ENCODE data around the gene MAMLD1.
"Not testable (repeated sequence)": the region's sequence is repeated elsewhere in the genome, so short reads cannot be mapped to it uniquely, and the experiment has no call there.

Gene MAMLD1

DNA sequence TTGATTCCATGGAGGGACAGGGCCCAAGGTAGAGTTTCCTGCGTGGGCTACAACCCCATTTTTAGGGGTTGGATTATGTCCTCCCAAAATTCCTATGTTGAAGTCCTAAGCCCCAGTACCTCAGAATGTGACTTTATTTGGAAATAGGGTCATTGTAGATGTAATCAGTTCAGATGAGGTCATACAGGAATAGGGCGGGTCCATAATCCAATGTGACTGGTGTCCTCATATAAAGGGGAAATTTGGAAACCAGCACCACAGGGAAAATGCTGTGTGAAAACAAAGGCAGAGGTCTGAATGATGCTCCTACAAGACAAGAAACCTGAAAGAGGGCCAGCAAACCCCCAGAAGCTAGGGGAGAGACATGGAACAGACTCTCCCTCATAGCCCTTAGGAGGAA is 31.1 kb upstream of the MAMLD1 start:
- no CpG with 5 or more reads among the region's 2 CpGs for whole genome bisulfite sequencing (ENCODE audit: insufficient coverage, insufficient read length)
- DNase-seq (ENCODE audit: low read depth, low spot score) = no peak
- no peaks in the 10 kb centered on the region; the same call in 1 of the 2 replicates for H3K4me1 ChIP-seq (ENCODE audit: control insufficient read depth, insufficient read depth, low read length)
- H3K4me3 ChIP-seq (ENCODE audit: low read length) = no peak overlapping the region
- H3K27ac ChIP-seq (ENCODE audit: low read length) = no peak overlapping the region
- H3K36me3 ChIP-seq (ENCODE audit: control insufficient read depth, insufficient read depth, low read length) = no peaks in the 10 kb centered on the region
- H3K27me3 ChIP-seq (ENCODE audit: control insufficient read depth, insufficient read depth, low read length) = no peaks in the 10 kb centered on the region
- no peaks in the 10 kb centered on the region for H3K9me3 ChIP-seq (ENCODE audit: control insufficient read depth, insufficient read depth, low read length)

DNA sequence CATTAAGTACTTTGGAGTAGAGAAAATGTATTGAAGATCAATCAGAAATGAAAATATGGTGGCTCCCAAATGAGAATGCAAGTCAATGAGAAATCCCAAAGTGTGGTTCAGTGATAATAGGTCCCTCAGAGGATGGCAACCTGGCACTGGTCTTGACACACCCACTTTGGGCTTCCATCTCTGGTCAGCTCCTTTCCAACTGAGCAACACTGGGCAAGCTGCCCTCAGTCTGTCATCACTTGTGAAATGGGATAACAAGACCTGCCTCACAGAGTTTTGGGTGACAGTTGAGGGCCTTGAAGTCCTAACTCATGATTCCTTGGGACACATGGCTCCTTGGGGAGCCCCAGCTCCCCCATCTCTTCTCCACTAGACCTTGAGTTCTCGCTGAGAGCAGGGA is 29.0 kb upstream of the MAMLD1 start:
- H3K9me3 ChIP-seq (ENCODE audit: control insufficient read depth, insufficient read depth, low read length) = no peaks in the 10 kb centered on the region
- no peak overlapping the region for H3K4me3 ChIP-seq (ENCODE audit: low read length)
- H3K27ac ChIP-seq (ENCODE audit: low read length) = no peak overlapping the region
- no peaks in the 10 kb centered on the region for H3K4me1 ChIP-seq (ENCODE audit: control insufficient read depth, insufficient read depth, low read length)
- no peaks in the 10 kb centered on the region for H3K36me3 ChIP-seq (ENCODE audit: control insufficient read depth, insufficient read depth, low read length)
- no peak for DNase-seq (ENCODE audit: low read depth, low spot score)
- no peaks in the 10 kb centered on the region for H3K27me3 ChIP-seq (ENCODE audit: control insufficient read depth, insufficient read depth, low read length)
- WGBS (ENCODE audit: insufficient coverage, insufficient read length) = no CpG with 5 or more reads among the region's 1 CpG

DNA sequence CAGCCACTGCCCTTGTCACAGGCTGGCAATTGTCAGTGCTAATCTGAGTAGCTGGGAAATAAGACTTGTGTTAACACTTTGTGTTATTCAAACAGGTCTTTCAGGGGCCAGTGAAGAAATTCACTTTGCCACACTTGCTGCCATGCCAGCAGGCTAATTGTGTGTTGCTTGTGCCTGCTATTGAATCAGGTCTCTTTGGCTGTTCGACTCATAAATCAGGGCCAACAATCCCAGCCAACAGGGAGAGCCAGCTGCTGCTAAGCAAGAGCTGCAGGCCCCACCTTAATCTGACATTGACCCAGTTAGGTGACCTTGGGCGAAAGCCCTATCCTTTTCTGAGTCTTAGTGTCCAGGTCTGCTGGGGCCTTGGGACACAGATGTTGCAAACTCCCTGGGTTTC is 28.1 kb upstream of the MAMLD1 start:
- no peaks in the 10 kb centered on the region for H3K36me3 ChIP-seq (ENCODE audit: control insufficient read depth, insufficient read depth, low read length)
- H3K4me1 ChIP-seq (ENCODE audit: control insufficient read depth, insufficient read depth, low read length) = no peaks in the 10 kb centered on the region
- H3K27ac ChIP-seq (ENCODE audit: low read length) = no peak overlapping the region
- no peak overlapping the region for H3K4me3 ChIP-seq (ENCODE audit: low read length)
- no peaks in the 10 kb centered on the region for H3K9me3 ChIP-seq (ENCODE audit: control insufficient read depth, insufficient read depth, low read length)
- no peaks in the 10 kb centered on the region for H3K27me3 ChIP-seq (ENCODE audit: control insufficient read depth, insufficient read depth, low read length)
- no CpG with 5 or more reads among the region's 2 CpGs for WGBS (ENCODE audit: insufficient coverage, insufficient read length)
- DNase-seq (ENCODE audit: low read depth, low spot score) = no peak

DNA sequence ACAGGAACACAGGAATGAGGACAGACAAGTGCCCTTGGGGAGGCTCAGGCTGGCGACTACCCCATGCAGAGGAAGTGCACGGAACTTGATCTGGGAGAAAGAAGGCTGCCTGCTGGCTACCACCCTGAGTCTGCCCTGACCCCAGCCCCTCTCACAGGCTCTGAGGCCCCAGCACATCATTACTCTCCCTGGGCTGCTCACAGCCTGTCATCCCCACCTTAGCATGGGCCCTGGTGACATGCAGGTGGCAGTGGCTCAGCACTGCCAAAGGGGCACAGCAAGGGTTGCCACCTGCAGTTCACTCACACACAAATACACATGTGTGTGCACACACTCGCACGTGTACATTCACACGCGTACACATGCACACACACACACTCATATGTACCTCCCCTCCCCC is 26.1 kb upstream of the MAMLD1 start:
- Histone ChIP-seq H3K4me1 (ENCODE audit: control insufficient read depth, insufficient read depth, low read length) (no peaks in the 10 kb centered on the region), H3K27me3 (ENCODE audit: control insufficient read depth, insufficient read depth, low read length) (no peaks in the 10 kb centered on the region), H3K27ac (ENCODE audit: low read length) (no peak overlapping the region), H3K4me3 (ENCODE audit: low read length) (no peak overlapping the region), H3K36me3 (ENCODE audit: control insufficient read depth, insufficient read depth, low read length) (no peaks in the 10 kb centered on the region), H3K9me3 (ENCODE audit: control insufficient read depth, insufficient read depth, low read length) (no peaks in the 10 kb centered on the region)
- no peak for DNase-seq (ENCODE audit: low read depth, low spot score)
- no CpG with 5 or more reads among the region's 6 CpGs for WGBS (ENCODE audit: insufficient coverage, insufficient read length)

DNA sequence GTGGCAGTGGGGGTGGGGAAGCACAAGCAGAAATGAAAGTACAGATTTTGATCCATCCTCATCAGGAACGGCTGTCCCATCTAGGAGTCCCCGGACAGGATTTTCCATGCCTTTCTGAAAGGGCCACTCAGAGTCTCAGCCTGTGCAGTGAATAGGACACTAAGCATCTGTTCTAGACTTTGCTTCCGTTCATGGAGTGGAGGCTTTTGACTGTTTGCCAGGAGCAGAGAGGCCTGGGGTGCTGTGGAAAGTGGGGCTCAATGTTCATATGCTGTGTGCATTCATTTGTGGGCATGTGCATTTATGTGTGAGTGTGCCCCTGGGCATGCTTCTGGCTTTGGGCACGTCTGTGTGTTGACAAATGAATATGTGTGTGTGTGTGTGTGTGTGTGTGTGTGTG is 25.6 kb upstream of the MAMLD1 start:
- Histone ChIP-seq H3K27ac (ENCODE audit: low read length) (no peak overlapping the region), H3K9me3 (ENCODE audit: control insufficient read depth, insufficient read depth, low read length) (no peaks in the 10 kb centered on the region), H3K4me3 (ENCODE audit: low read length) (no peak overlapping the region), H3K27me3 (ENCODE audit: control insufficient read depth, insufficient read depth, low read length) (no peaks in the 10 kb centered on the region), H3K36me3 (ENCODE audit: control insufficient read depth, insufficient read depth, low read length) (no peaks in the 10 kb centered on the region), H3K4me1 (ENCODE audit: control insufficient read depth, insufficient read depth, low read length) (no peaks in the 10 kb centered on the region)
- no peak for DNase-seq (ENCODE audit: low read depth, low spot score)
- WGBS (ENCODE audit: insufficient coverage, insufficient read length) = no CpG with 5 or more reads among the region's 4 CpGs

DNA sequence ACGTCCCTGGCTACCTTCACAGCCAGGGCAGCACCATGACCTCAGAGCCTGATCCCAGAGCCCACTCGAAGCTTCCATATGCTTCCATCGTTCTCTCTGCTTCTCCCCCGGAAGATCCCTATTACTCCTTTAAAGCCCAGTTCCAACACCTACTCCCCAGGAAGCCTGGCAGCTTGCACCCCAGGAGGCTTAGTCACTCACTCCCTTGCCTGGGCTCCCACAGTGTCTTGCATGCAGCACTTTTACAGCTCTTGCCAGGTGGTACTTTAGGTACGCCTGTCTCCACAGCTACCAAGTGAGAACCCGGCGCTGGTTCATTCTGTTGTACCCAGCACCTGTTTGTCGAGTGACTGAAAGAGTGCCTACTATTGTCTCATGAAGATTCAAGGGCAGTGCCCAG is 24.5 kb upstream of the MAMLD1 start:
- no CpG with 5 or more reads among the region's 8 CpGs for WGBS (ENCODE audit: insufficient coverage, insufficient read length)
- H3K4me1 ChIP-seq (ENCODE audit: control insufficient read depth, insufficient read depth, low read length) = no peaks in the 10 kb centered on the region
- no peaks in the 10 kb centered on the region for H3K9me3 ChIP-seq (ENCODE audit: control insufficient read depth, insufficient read depth, low read length)
- DNase-seq (ENCODE audit: low read depth, low spot score) = no peak
- H3K4me3 ChIP-seq (ENCODE audit: low read length) = no peak overlapping the region
- H3K36me3 ChIP-seq (ENCODE audit: control insufficient read depth, insufficient read depth, low read length) = no peaks in the 10 kb centered on the region
- no peak overlapping the region for H3K27ac ChIP-seq (ENCODE audit: low read length)
- no peaks in the 10 kb centered on the region for H3K27me3 ChIP-seq (ENCODE audit: control insufficient read depth, insufficient read depth, low read length)

DNA sequence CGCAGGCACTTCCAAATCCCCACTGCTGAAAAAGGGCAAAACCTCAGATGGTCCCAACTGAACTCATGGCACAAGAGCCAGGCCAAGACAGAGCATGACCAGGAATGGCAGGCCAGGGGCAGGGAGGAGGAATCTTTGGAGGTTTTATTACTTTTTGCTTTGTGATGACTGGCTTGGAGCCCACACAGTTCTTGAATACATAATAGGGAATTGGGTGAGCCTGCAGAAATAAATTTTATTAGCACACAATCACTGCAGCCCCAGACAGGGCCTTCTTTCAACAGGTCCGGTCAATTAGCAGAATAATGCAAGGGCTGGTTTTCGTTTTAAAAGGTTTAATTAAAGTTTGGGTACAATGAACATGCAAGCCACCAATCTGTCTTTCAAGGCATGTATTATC is 23.4 kb upstream of the MAMLD1 start:
- Histone ChIP-seq H3K27me3 (ENCODE audit: control insufficient read depth, insufficient read depth, low read length) (no peaks in the 10 kb centered on the region), H3K27ac (ENCODE audit: low read length) (no peak overlapping the region), H3K4me3 (ENCODE audit: low read length) (no peak overlapping the region), H3K4me1 (ENCODE audit: control insufficient read depth, insufficient read depth, low read length) (no peaks in the 10 kb centered on the region), H3K36me3 (ENCODE audit: control insufficient read depth, insufficient read depth, low read length) (no peaks in the 10 kb centered on the region), H3K9me3 (ENCODE audit: control insufficient read depth, insufficient read depth, low read length) (no peaks in the 10 kb centered on the region)
- DNase-seq (ENCODE audit: low read depth, low spot score) = no peak
- no CpG with 5 or more reads among the region's 3 CpGs for WGBS (ENCODE audit: insufficient coverage, insufficient read length)

DNA sequence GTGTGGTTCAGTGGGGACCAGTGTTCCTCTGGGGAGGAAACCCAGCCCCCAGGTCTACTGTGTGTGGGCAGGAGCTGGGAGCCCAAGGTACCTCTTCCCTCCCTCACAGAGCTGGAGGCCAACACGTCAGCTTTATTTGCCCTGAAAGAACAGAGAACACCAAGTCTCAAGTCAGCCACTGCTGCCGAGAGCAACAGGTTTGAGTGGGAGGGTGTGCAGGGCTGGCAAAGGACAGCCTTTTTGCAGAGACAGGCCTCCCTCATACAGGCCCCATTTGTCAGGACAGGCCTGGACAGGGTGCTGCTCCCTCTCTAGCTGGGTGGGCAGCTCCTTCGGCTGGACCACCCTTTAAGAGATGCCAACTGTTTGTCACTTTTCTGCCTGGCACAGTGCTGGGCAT is 22.8 kb upstream of the MAMLD1 start:
- H3K36me3 ChIP-seq (ENCODE audit: control insufficient read depth, insufficient read depth, low read length); DNase-seq (ENCODE audit: low read depth, low spot score); H3K27me3 ChIP-seq (ENCODE audit: control insufficient read depth, insufficient read depth, low read length); H3K4me1 ChIP-seq (ENCODE audit: control insufficient read depth, insufficient read depth, low read length); H3K4me3 ChIP-seq (ENCODE audit: low read length); H3K27ac ChIP-seq (ENCODE audit: low read length); H3K9me3 ChIP-seq (ENCODE audit: control insufficient read depth, insufficient read depth, low read length): not testable (repeated sequence)
- WGBS (ENCODE audit: insufficient coverage, insufficient read length) = no CpG with 5 or more reads among the region's 3 CpGs

DNA sequence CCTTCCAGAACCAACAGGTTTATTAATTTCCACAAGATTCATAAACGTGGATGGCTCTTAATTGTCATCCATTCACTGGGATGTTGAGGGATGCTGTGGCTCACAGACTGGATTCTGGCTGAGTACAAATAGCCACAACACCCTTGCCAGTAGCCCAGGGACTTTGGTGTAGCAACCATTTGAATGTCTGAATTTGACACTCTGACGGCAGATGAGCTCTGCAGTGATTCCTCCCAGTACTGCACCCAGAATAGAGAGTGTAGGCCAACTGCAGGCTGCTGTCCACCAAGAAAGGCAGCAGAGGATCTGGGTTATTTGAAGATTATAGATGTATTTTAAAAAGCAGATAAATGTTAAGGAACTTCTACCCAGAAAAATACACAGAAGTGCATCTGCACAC is 15.6 kb upstream of the MAMLD1 start:
- DNase-seq (ENCODE audit: low read depth, low spot score) = no peak
- no peaks in the 10 kb centered on the region for H3K9me3 ChIP-seq (ENCODE audit: control insufficient read depth, insufficient read depth, low read length)
- no CpG with 5 or more reads among the region's 2 CpGs for WGBS (ENCODE audit: insufficient coverage, insufficient read length)

DNA sequence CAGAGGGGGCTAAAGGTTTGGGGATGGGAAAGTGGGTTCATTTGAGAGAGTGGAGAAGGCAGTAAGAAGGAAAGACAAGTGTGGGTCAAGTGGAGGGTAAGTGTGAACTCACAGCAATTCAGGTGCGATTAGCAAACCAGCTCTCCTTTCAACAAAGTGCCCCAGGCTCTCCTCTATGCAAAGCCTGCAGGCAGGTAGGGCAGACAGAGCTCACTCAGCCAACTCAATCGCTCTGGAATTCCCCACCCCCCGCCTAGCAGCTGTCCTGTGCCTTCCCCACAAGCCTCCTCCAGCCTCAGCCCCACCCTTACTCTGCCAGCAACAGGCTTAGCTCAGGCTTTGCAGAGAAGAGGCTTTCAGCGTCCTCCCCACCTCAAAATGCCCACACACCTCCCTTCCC is 14.8 kb upstream of the MAMLD1 start:
- H3K36me3 ChIP-seq (ENCODE audit: control insufficient read depth, insufficient read depth, low read length) = no peaks in the 10 kb centered on the region
- no CpG with 5 or more reads among the region's 4 CpGs for WGBS (ENCODE audit: insufficient coverage, insufficient read length)
- peak; percentile 45 for DNase-seq (ENCODE audit: low read depth, low spot score)
- H3K4me3 ChIP-seq (ENCODE audit: low read length) = no peak overlapping the region
- H3K27me3 ChIP-seq (ENCODE audit: control insufficient read depth, insufficient read depth, low read length) = no peaks in the 10 kb centered on the region
- H3K9me3 ChIP-seq (ENCODE audit: control insufficient read depth, insufficient read depth, low read length) = no peaks in the 10 kb centered on the region
- H3K27ac ChIP-seq (ENCODE audit: low read length) = no peak overlapping the region
- peaks cover 2% of the 10 kb centered on the region for H3K4me1 ChIP-seq (ENCODE audit: control insufficient read depth, insufficient read depth, low read length)

More for the DNA sequence above, 15.6 kb upstream of the MAMLD1 start:
- Histone ChIP-seq H3K36me3 (ENCODE audit: control insufficient read depth, insufficient read depth, low read length) (no peaks in the 10 kb centered on the region), H3K4me3 (ENCODE audit: low read length) (no peak overlapping the region), H3K27ac (ENCODE audit: low read length) (no peak overlapping the region), H3K27me3 (ENCODE audit: control insufficient read depth, insufficient read depth, low read length) (no peaks in the 10 kb centered on the region), H3K4me1 (ENCODE audit: control insufficient read depth, insufficient read depth, low read length) (peaks cover 2% of the 10 kb centered on the region)

DNA sequence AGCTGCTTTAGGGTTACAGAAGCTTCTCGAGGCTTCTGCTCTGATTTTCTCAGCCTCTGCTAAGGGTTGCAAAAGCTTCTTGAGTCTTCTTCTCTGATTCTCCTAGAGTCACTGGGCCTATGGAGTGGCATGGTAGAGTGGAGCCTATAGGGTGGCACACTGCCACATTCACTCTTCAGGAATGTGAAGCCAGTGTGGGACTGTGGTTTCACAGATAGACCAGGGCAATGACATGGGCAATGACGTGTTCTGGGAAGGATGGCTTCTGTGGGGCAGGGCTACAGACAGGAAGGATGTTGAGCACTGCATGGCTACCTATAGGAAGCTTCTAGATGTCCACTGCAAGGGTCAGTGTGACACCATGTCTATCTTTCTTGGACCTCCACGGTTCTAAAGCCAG is 11.0 kb upstream of the MAMLD1 start:
- no peak overlapping the region for H3K27ac ChIP-seq (ENCODE audit: low read length)

More for the DNA sequence above, 11.0 kb upstream of the MAMLD1 start:
- Histone ChIP-seq H3K36me3 (ENCODE audit: control insufficient read depth, insufficient read depth, low read length) (no peaks in the 10 kb centered on the region), H3K27me3 (ENCODE audit: control insufficient read depth, insufficient read depth, low read length) (no peaks in the 10 kb centered on the region), H3K4me1 (ENCODE audit: control insufficient read depth, insufficient read depth, low read length) (peaks cover 2% of the 10 kb centered on the region), H3K4me3 (ENCODE audit: low read length) (no peak overlapping the region), H3K9me3 (ENCODE audit: control insufficient read depth, insufficient read depth, low read length) (no peaks in the 10 kb centered on the region)
- DNase-seq (ENCODE audit: low read depth, low spot score) = no peak
- WGBS (ENCODE audit: insufficient coverage, insufficient read length) = no CpG with 5 or more reads among the region's 3 CpGs
